Panc1 (cell line): ENCODE results near the gene MAN2C1.

ENCODE experiments used
- SIN3A ChIP-seq: IDR thresholded peaks from 2 replicates; pipeline ENCODE4 v1.6.1; 2012; ENCODE audit warnings: low read depth, mild to moderate bottlenecking, low read length, moderate library complexity, borderline replicate concordance; ENCODE audit not compliant: insufficient read depth
- TF ChIP-seq, protein P1 (sequence below): fragments of 450-650 bp; IDR thresholded peaks from 2 replicates; pipeline ENCODE4 v1.5.1; 2017; ENCODE audit warnings: mild to moderate bottlenecking

DNA sequence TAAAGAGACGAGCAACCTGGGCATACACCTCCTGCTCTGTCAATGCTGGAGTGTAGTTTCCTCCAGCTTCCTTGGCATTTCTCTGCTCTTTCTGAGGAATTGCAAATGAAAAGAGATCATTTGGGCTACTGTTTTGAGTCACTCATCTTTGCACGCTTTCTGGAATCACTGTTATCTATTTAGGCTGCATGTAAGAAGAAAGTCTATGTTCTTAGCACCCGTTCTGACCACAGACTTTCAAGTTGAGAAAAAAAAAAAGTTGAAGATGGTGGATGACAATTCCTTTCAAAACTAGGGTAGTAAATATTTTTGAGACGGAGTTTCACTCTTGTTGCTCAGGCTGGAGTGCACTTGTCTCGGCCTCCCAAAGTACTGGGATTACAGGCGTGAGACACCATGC lies 41.8 kb upstream of the MAN2C1 start:
- TF ChIP-seq SIN3A = no peak
- TF ChIP-seq, protein P1, sequence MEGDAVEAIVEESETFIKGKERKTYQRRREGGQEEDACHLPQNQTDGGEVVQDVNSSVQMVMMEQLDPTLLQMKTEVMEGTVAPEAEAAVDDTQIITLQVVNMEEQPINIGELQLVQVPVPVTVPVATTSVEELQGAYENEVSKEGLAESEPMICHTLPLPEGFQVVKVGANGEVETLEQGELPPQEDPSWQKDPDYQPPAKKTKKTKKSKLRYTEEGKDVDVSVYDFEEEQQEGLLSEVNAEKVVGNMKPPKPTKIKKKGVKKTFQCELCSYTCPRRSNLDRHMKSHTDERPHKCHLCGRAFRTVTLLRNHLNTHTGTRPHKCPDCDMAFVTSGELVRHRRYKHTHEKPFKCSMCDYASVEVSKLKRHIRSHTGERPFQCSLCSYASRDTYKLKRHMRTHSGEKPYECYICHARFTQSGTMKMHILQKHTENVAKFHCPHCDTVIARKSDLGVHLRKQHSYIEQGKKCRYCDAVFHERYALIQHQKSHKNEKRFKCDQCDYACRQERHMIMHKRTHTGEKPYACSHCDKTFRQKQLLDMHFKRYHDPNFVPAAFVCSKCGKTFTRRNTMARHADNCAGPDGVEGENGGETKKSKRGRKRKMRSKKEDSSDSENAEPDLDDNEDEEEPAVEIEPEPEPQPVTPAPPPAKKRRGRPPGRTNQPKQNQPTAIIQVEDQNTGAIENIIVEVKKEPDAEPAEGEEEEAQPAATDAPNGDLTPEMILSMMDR = no peak
